Chondrocyte (in vitro differentiated cells): ENCODE measurements around the gene IL31RA. TPM values are rescaled to one million over a fixed set of nuclear protein-coding genes. Genes with fewer than 3 reads are reported as not detected.

Source experiments
- DNase-seq: peaks from one replicate; pipeline ENCODE4 v3.0.0; 2021; ENCODE audit warnings: mixed read lengths, low spot score
- H3K27ac Mint-ChIP-seq: one replicate; pipeline ENCODE4 v1.8.0; 2021; ENCODE audit warnings: mild to moderate bottlenecking, moderate library complexity, mixed read lengths; ENCODE audit not compliant: unreplicated experiment
- H3K27me3 Mint-ChIP-seq: 2 replicates; pipeline ENCODE4 v1.8.0; 2021; ENCODE audit warnings: low read depth, mixed read lengths
- H3K36me3 Mint-ChIP-seq: 2 replicates; pipeline ENCODE4 v1.8.0; 2021; ENCODE audit warnings: low read depth, mixed read lengths
- H3K4me1 Mint-ChIP-seq: 2 replicates; pipeline ENCODE4 v1.8.0; 2021; ENCODE audit warnings: low read depth, mild to moderate bottlenecking, mixed read lengths
- H3K4me3 Mint-ChIP-seq: one replicate; pipeline ENCODE4 v1.8.0; 2021; ENCODE audit warnings: mild to moderate bottlenecking, moderate library complexity, mixed read lengths; ENCODE audit not compliant: unreplicated experiment
- H3K9me3 Mint-ChIP-seq: 2 replicates; pipeline ENCODE4 v1.8.0; 2021; ENCODE audit warnings: low read depth, mixed read lengths
- total RNA-seq: library from RNA; stranded (reverse); gene quantifications from 3 replicates; pipeline ENCODE4 v1.2.1, GENCODE V29; 2021
- TF ChIP-seq, protein P1 (sequence below): fragments of 200-600 bp; sonication (generic); IDR thresholded peaks from 2 replicates; pipeline ENCODE4 v1.5.0; 2021; ENCODE audit warnings: antibody characterized with exemption, mild to moderate bottlenecking, moderate library complexity

The IL31RA gene
- total RNA-seq, 1 donor from 2014 or later = 1.9 TPM

GRCh38 chr5:55917402-55918086 lies 66.4 kb downstream of the IL31RA start:
- TF ChIP-seq, protein P1, sequence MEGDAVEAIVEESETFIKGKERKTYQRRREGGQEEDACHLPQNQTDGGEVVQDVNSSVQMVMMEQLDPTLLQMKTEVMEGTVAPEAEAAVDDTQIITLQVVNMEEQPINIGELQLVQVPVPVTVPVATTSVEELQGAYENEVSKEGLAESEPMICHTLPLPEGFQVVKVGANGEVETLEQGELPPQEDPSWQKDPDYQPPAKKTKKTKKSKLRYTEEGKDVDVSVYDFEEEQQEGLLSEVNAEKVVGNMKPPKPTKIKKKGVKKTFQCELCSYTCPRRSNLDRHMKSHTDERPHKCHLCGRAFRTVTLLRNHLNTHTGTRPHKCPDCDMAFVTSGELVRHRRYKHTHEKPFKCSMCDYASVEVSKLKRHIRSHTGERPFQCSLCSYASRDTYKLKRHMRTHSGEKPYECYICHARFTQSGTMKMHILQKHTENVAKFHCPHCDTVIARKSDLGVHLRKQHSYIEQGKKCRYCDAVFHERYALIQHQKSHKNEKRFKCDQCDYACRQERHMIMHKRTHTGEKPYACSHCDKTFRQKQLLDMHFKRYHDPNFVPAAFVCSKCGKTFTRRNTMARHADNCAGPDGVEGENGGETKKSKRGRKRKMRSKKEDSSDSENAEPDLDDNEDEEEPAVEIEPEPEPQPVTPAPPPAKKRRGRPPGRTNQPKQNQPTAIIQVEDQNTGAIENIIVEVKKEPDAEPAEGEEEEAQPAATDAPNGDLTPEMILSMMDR = no peak
- H3K4me3 Mint-ChIP-seq = no peak overlapping the region

DNA sequence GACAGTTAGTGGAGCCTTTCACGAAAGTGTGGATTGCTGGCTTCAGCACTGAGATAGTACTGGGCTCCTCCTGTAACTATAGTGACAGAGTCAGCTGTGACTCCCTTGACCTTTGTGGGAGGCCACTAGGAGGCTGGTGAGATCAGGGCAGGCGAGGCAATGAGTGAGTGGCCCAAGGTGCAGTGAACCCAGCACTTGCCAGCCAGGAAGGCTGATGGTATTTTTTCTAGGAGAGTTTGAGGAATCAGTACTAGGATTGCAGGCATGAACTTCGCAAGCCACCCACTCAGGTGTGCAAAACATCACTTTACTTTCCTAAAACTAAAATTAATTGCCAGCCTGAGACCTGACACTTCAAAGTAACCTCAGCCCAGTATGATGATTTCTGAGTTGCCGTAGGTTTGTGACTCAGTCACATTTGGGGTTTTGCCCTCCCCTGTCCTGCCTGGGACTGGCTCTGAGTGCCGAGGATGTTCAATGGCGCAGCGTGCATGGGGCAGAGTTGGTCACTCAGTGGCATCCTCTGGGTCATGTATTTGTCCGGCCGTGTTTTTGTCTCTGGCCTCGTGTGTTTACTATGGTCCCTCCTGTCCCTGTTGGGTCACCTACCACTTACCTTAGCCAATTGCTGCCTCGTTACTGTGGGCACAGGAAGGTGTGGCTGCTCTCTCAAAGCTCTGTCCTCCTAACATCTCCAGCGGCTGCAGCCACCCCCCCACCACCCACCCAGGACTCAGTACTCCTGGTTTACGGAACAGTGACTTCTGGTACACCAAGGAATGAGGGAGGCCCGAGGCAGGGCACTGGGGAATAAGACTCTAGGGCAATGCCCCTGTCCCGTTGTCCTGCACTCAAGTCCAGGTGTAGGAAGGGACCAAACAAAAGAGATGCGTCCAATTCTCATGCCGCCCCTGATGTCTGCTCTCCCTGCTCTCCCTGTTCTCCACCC lies 67.2 kb downstream of the IL31RA start:
- TF ChIP-seq, protein P1 = no peak
- no peaks in the 10 kb centered on the region for H3K36me3 Mint-ChIP-seq
- no peak overlapping the region for H3K4me3 Mint-ChIP-seq
- no peaks in the 10 kb centered on the region for H3K27me3 Mint-ChIP-seq
- H3K9me3 Mint-ChIP-seq = no peaks in the 10 kb centered on the region
- no peak for DNase-seq
- H3K4me1 Mint-ChIP-seq = peaks cover 18% of the 10 kb centered on the region
- no peak overlapping the region for H3K27ac Mint-ChIP-seq

More at GRCh38 chr5:55917402-55918086, 66.4 kb downstream of the IL31RA start:
- H3K27ac Mint-ChIP-seq = no peak overlapping the region
- H3K4me1 Mint-ChIP-seq = peaks cover 11% of the 10 kb centered on the region
- no peaks in the 10 kb centered on the region for H3K9me3 Mint-ChIP-seq
- H3K27me3 Mint-ChIP-seq = no peaks in the 10 kb centered on the region
- no peaks in the 10 kb centered on the region for H3K36me3 Mint-ChIP-seq
- no peak for DNase-seq

DNA sequence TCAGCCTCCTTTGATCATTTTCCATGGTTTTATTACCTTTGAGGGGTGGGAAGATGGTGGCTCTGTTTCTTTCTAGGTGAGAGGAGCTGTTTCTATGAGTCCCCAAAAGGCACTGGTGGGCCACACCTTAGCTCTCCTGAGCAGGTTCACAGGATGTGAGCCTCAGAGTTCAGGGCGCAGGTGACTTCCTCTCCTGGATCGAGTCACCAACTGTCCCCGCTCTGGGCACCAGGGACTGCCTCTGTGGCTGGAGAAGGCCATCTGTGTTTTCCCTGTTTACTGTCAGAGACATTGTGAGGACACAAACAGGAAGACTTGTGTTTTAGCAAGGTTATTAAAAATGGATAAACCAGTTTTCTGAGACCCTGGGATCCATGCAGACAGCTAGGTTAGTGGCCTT lies 68.5 kb downstream of the IL31RA start:
- Mint-ChIP-seq H3K4me3 (no peak overlapping the region), H3K36me3 (no peaks in the 10 kb centered on the region), H3K27me3 (no peaks in the 10 kb centered on the region), H3K9me3 (no peaks in the 10 kb centered on the region), H3K27ac (no peak overlapping the region), H3K4me1 (peaks cover 16% of the 10 kb centered on the region)
- TF ChIP-seq, protein P1 = no peak
- no peak for DNase-seq

DNA sequence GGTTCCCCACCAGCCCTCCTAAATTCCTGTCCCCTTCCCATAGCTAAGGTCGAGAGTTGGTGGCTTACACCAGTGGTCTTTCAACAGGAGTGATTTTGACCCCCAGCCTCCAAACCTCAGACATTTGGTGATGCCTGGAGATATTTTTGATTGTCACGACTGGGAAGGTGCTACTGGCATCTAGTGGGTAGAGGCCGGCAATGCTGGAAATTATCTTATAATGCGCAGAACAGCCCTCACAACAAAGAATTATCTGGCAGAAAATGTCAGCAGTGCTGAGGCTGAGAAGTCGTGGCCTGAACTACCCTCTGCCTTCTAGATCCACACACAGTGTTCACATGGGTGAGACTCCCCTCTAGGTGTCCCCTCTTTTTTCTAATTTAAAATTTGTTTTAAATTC lies 69.6 kb downstream of the IL31RA start:
- Mint-ChIP-seq H3K27me3 (no peaks in the 10 kb centered on the region), H3K4me3 (no peak overlapping the region), H3K4me1 (peaks cover 13% of the 10 kb centered on the region), H3K27ac (no peak overlapping the region), H3K9me3 (no peaks in the 10 kb centered on the region), H3K36me3 (no peaks in the 10 kb centered on the region)
- no peak for DNase-seq
- TF ChIP-seq, protein P1 = peak; percentile 74

DNA sequence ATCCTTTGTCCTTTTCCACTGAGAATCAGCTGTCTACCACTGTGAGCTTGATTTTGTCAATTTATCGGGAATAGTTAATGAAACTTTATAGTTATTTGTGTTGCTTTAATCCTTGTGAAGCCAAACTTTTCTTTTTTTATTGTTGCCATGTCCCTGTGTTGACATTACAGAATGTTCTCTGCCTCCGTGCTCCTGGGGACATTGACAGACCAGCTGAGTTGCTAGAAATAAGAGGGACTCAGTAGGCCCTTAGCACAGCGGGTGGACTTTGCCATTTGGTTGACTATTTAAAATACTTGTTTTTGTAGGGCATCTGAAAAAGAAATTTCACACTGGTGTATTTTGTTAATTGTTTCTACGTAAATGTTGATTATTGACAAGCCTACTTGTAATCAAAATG lies 70.5 kb downstream of the IL31RA start:
- TF ChIP-seq, protein P1 = no peak
- H3K27ac Mint-ChIP-seq = no peak overlapping the region
- no peaks in the 10 kb centered on the region for H3K36me3 Mint-ChIP-seq
- no peak for DNase-seq
- H3K4me3 Mint-ChIP-seq = no peak overlapping the region
- H3K9me3 Mint-ChIP-seq = no peaks in the 10 kb centered on the region
- no peaks in the 10 kb centered on the region for H3K27me3 Mint-ChIP-seq
- peaks cover 9% of the 10 kb centered on the region for H3K4me1 Mint-ChIP-seq
